ENCODE data around the gene WHRN.

DNA sequence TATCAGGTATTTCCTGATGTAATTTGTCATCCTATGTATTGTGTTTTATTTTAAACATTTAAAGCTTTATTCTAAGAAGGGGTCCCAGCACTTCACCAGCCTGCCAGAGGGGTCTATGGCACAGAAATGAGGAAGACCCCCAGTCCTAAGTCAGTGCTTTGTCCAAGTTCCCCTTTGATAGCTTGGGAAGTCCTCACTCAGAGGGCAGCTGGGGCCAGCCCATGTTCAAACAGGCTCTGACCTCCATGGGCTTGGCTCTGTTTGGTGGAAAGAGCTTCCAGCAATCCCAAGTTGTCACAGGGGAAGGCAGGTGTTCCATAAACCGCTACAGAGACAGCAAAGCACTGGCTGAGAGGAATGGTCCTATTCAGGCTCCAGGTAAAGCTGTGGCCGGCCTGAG lies 90.9 kb downstream of the WHRN start:
- TF ChIP-seq, protein P1, sequence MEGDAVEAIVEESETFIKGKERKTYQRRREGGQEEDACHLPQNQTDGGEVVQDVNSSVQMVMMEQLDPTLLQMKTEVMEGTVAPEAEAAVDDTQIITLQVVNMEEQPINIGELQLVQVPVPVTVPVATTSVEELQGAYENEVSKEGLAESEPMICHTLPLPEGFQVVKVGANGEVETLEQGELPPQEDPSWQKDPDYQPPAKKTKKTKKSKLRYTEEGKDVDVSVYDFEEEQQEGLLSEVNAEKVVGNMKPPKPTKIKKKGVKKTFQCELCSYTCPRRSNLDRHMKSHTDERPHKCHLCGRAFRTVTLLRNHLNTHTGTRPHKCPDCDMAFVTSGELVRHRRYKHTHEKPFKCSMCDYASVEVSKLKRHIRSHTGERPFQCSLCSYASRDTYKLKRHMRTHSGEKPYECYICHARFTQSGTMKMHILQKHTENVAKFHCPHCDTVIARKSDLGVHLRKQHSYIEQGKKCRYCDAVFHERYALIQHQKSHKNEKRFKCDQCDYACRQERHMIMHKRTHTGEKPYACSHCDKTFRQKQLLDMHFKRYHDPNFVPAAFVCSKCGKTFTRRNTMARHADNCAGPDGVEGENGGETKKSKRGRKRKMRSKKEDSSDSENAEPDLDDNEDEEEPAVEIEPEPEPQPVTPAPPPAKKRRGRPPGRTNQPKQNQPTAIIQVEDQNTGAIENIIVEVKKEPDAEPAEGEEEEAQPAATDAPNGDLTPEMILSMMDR (optimal IDR thresholded peaks at IDR 0.05 in 1 of 3, IDR thresholded peaks at IDR 0.05 in 1 of 3, conservative IDR thresholded peaks at IDR 0.05 in 1 of 3; ENCODE audit: extremely low read depth in 1 of 3, insufficient read depth in 2 of 3, low read length in 3 of 3): no peak
- no peak for TF ChIP-seq EZH2 (IDR thresholded peaks at IDR 0.05; ENCODE audit: low read length)

Measured in keratinocyte (primary cell).